Neuronal stem cell (in vitro differentiated cells): Measurements from ENCODE around the gene PLEKHJ1.

ENCODE experiments used
- DNase-seq: peaks from one replicate; pipeline ENCODE4 v3.0.0-alpha.2; 2013; ENCODE audit warnings: low spot score
- H2AFZ ChIP-seq: one replicate; pipeline ENCODE4 v1.6.1; 2013; ENCODE audit warnings: mild to moderate bottlenecking, low read length, inconsistent platforms
- H2AK5ac ChIP-seq: 2 replicates; pipeline ENCODE4 v1.6.1; 2013; ENCODE audit warnings: low read depth, mild to moderate bottlenecking, inconsistent platforms, low read length, moderate library complexity, mixed read lengths
- H2BK120ac ChIP-seq: 2 replicates; pipeline ENCODE4 v1.6.1; 2013; ENCODE audit warnings: low read depth, mild to moderate bottlenecking, inconsistent platforms, low read length, moderate library complexity, mixed read lengths
- H2BK12ac ChIP-seq: one replicate; pipeline ENCODE4 v1.6.1; 2013; ENCODE audit warnings: low read length, inconsistent platforms
- H2BK15ac ChIP-seq: 2 replicates; pipeline ENCODE4 v1.6.1; 2013; ENCODE audit warnings: mild to moderate bottlenecking, low read length, inconsistent platforms, mixed read lengths
- H2BK5ac ChIP-seq: one replicate; pipeline ENCODE4 v1.6.1; 2013; ENCODE audit warnings: inconsistent platforms, mild to moderate bottlenecking, low read length, moderate library complexity
- H3K14ac ChIP-seq: one replicate; pipeline ENCODE4 v1.6.1; 2013; ENCODE audit warnings: low read length, inconsistent platforms
- H3K18ac ChIP-seq: 2 replicates; pipeline ENCODE4 v1.6.1; 2013; ENCODE audit warnings: low read length, inconsistent platforms
- H3K23ac ChIP-seq: 2 replicates; pipeline ENCODE4 v1.6.1; 2013; ENCODE audit warnings: low read depth, mild to moderate bottlenecking, mixed read lengths, low read length, inconsistent platforms; ENCODE audit not compliant: poor library complexity
- H3K27ac ChIP-seq: replicated peaks from 3 replicates; pipeline ENCODE4 v1.5.1; 2013; ENCODE audit warnings: low read length, inconsistent platforms
- H3K27me3 ChIP-seq, 3 experiments: 2 replicates each; pipeline ENCODE4 v1.6.1; 2013; ENCODE audit warnings: low read length in 3 of 3, mild to moderate bottlenecking in 2 of 3, inconsistent platforms in 1 of 3, low read depth in 1 of 3, mixed read lengths in 1 of 3, moderate library complexity in 1 of 3; ENCODE audit not compliant: control insufficient read depth in 3 of 3, insufficient read depth in 3 of 3
- H3K36me3 ChIP-seq, 2 donors: replicated peaks in 1 of 2; 2 replicates each; pipeline ENCODE4 v1.6.1; 2013; ENCODE audit warnings: low read length in 2 of 2; ENCODE audit not compliant: control insufficient read depth in 2 of 2, insufficient read depth in 2 of 2
- H3K4ac ChIP-seq: 2 replicates; pipeline ENCODE4 v1.6.1; 2013; ENCODE audit warnings: inconsistent platforms, mild to moderate bottlenecking, low read length, moderate library complexity
- H3K4me1 ChIP-seq, 2 donors: 1 replicate in 1 of 2; 2 replicates in 1 of 2; pipeline ENCODE4 v1.6.1; 2013; ENCODE audit warnings: low read length in 2 of 2, low read depth in 1 of 2; ENCODE audit not compliant: control insufficient read depth in 2 of 2, insufficient read depth in 1 of 2
- H3K4me2 ChIP-seq: one replicate; pipeline ENCODE4 v1.6.1; 2013; ENCODE audit warnings: mild to moderate bottlenecking, low read length, inconsistent platforms; ENCODE audit not compliant: insufficient read depth, poor library complexity, severe bottlenecking
- H3K4me3 ChIP-seq, 2 donors: 2 replicates each; pipeline ENCODE4 v1.5.1; 2013; ENCODE audit warnings: low read length in 2 of 2, mild to moderate bottlenecking in 2 of 2, inconsistent platforms in 1 of 2, moderate library complexity in 1 of 2
- H3K79me1 ChIP-seq: one replicate; pipeline ENCODE4 v1.6.1; 2013; ENCODE audit warnings: low read depth, mild to moderate bottlenecking, inconsistent platforms, low read length, moderate library complexity
- H3K9ac ChIP-seq: one replicate; pipeline ENCODE4 v1.6.1; 2013; ENCODE audit warnings: mild to moderate bottlenecking, low read depth, low read length, inconsistent platforms; ENCODE audit not compliant: poor library complexity
- H3K9me3 ChIP-seq, 2 donors: replicated peaks in 1 of 2; 2 replicates each; pipeline versions ENCODE3 to v1.6.1; 2013; ENCODE audit warnings: low read length in 2 of 2, mild to moderate bottlenecking in 2 of 2, inconsistent platforms in 1 of 2, low read depth in 1 of 2, mixed read lengths in 1 of 2, moderate library complexity in 1 of 2; ENCODE audit not compliant: control insufficient read depth in 2 of 2, insufficient read depth in 1 of 2
- H4K8ac ChIP-seq: one replicate; pipeline ENCODE4 v1.6.1; 2013; ENCODE audit warnings: low read depth, mild to moderate bottlenecking, inconsistent platforms, low read length, moderate library complexity
- H4K91ac ChIP-seq: one replicate; pipeline ENCODE4 v1.6.1; 2013; ENCODE audit warnings: low read length, low read depth, mild to moderate bottlenecking, inconsistent platforms; ENCODE audit not compliant: poor library complexity
- WGBS, 2 donors: extraction: QIAGEN DNeasy Blood & Tissue Kit; methylation state at CpG; one replicate each; pipeline ENCODE4 v1.1.7; 2013; ENCODE audit warnings: missing lambda C conversion rate in 2 of 2, mixed read lengths in 1 of 2; ENCODE audit not compliant: insufficient read length in 2 of 2, insufficient replicate concordance in 1 of 2; ENCODE audit errors: extremely low coverage in 2 of 2; 5-methylcytosine and 5-hydroxymethylcytosine counted together

Gene PLEKHJ1

GRCh38 chr19:2230807-2231533, 5.2 kb downstream of the PLEKHJ1 start:
- Histone ChIP-seq H3K79me1 (peaks cover 20% of the 10 kb centered on the region), H3K9me3 (no peaks in the 10 kb centered on the region), H2AK5ac (no peak overlapping the region), H3K27ac (no peak overlapping the region), H3K4me1 (peaks cover 0 to 2% of the 10 kb centered on the region in 2 donors), H3K18ac (peak overlapping the region; percentile 19), H2BK120ac (no peak overlapping the region), H2BK5ac (peak overlapping the region; percentile 24), H3K27me3 (no peaks in the 10 kb centered on the region), H2BK12ac (peak overlapping the region; percentile 46), H3K36me3 (peaks cover 42 to 78% of the 10 kb centered on the region in 2 donors), H2BK15ac (no peak overlapping the region), H3K4me3 (no peak overlapping the region), H2AFZ (no peak overlapping the region), H4K91ac (no peak overlapping the region), H3K23ac (peak overlapping the region; percentile 92), H3K9ac (no peak overlapping the region), H4K8ac (peak overlapping the region; percentile 82), H3K4me2 (no peak overlapping the region), H3K4ac (peak overlapping the region; percentile 53), H3K14ac (peak overlapping the region; percentile 21)
- no CpG with 5 or more reads among the region's 12 CpGs for WGBS, 2 donors
- no peak for DNase-seq

GRCh38 chr19:2230033-2230531, 6.0 kb downstream of the PLEKHJ1 start:
- no peak for DNase-seq

GRCh38 chr19:2229103-2230032, 6.8 kb downstream of the PLEKHJ1 start:
- Histone ChIP-seq H3K23ac (peak overlapping the region; percentile 73), H2BK15ac (no peak overlapping the region), H2AK5ac (no peak overlapping the region), H3K14ac (no peak overlapping the region), H2BK5ac (no peak overlapping the region), H3K36me3 (peaks cover 57 to 92% of the 10 kb centered on the region in 2 donors), H4K91ac (no peak overlapping the region), H4K8ac (peak overlapping the region; percentile 43), H3K4me2 (no peak overlapping the region), H3K4ac (no peak overlapping the region), H3K27ac (no peak overlapping the region), H3K9me3 (no peaks in the 10 kb centered on the region), H3K79me1 (peaks cover 12% of the 10 kb centered on the region), H2BK120ac (no peak overlapping the region), H3K4me1 (no peaks in the 10 kb centered on the region), H3K27me3 (no peaks in the 10 kb centered on the region), H3K18ac (no peak overlapping the region), H2AFZ (no peak overlapping the region), H3K4me3 (peak overlapping the region in 1 of 2 donors; percentile 27), H2BK12ac (no peak overlapping the region), H3K9ac (peak overlapping the region; percentile 44)
- no CpG with 5 or more reads among the region's 45 CpGs for WGBS, 2 donors
- no peak for DNase-seq

More at GRCh38 chr19:2230033-2230531, 6.0 kb downstream of the PLEKHJ1 start:
- H2BK120ac ChIP-seq, result no peak overlapping the region
- H3K36me3 ChIP-seq, result peaks cover 51 to 87% of the 10 kb centered on the region in 2 donors
- no peak overlapping the region for H3K27ac ChIP-seq
- WGBS, 2 donors, result no CpG with 5 or more reads among the region's 43 CpGs
- H2BK5ac ChIP-seq, result peak overlapping the region; percentile 29
- H3K4me3 ChIP-seq, result peak overlapping the region in 1 of 2 donors; percentile 7
- H3K27me3 ChIP-seq, result no peaks in the 10 kb centered on the region
- no peak overlapping the region for H3K4me2 ChIP-seq
- H4K91ac ChIP-seq, result no peak overlapping the region
- H3K4ac ChIP-seq, result no peak overlapping the region
- no peak overlapping the region for H3K18ac ChIP-seq
- peak overlapping the region; percentile 52 for H3K23ac ChIP-seq
- no peak overlapping the region for H2AK5ac ChIP-seq
- no peak overlapping the region for H2BK15ac ChIP-seq
- no peak overlapping the region for H4K8ac ChIP-seq
- H3K9ac ChIP-seq, result peak overlapping the region; percentile 78
- H2BK12ac ChIP-seq, result no peak overlapping the region
- H3K14ac ChIP-seq, result no peak overlapping the region
- no peaks in the 10 kb centered on the region for H3K9me3 ChIP-seq
- H3K79me1 ChIP-seq, result peaks cover 14% of the 10 kb centered on the region
- H3K4me1 ChIP-seq, result peaks cover 0 to 2% of the 10 kb centered on the region in 2 donors
- no peak overlapping the region for H2AFZ ChIP-seq
